GM19193 (cell line): ENCODE data around the gene RHBDL1.

Experiments used
- POLR2A ChIP-seq: IDR thresholded peaks from 4 replicates; pipeline ENCODE4 v1.6.1; 2011; ENCODE audit not compliant: insufficient read depth, insufficient read length; ENCODE audit errors: extremely low read depth

Gene RHBDL1

DNA sequence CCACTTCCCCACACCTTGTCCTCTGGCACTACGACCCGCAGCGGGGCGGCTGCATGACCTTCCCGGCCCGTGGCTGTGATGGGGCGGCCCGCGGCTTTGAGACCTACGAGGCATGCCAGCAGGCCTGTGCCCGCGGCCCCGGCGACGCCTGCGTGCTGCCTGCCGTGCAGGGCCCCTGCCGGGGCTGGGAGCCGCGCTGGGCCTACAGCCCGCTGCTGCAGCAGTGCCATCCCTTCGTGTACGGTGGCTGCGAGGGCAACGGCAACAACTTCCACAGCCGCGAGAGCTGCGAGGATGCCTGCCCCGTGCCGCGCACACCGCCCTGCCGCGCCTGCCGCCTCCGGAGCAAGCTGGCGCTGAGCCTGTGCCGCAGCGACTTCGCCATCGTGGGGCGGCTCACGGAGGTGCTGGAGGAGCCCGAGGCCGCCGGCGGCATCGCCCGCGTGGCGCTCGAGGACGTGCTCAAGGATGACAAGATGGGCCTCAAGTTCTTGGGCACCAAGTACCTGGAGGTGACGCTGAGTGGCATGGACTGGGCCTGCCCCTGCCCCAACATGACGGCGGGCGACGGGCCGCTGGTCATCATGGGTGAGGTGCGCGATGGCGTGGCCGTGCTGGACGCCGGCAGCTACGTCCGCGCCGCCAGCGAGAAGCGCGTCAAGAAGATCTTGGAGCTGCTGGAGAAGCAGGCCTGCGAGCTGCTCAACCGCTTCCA, 42.0 kb upstream of the RHBDL1 start:
- TF ChIP-seq POLR2A = no peak

DNA sequence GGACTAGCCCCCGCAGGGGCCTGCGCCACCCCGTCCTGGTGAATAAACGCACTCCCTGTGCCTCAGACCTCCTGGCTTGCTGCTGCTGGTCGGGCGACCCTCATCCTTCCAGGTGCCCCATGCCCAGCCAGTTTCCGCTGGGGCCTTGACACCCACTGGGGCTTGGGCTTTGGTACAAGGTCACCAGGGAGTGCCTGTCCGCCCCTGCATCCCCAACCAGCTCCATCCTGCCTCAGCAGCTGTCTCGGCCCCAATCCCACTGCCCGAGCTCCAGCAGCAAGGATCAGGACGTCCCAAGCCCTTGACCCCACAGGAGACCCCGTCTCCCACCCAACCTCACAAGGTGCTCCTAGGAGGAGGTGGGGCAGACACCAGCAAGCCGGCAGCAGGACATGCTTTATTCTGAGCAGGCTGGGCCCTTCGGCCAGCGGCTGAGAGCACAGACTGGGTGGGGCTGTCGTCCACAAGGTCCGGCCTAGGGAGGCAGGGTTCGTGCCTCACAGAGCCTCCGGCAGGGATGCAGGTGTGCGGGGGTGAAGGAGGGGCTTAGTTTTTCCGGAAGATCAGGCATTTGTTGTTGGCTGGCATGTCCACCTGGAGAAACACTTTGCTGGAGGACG, 41.3 kb upstream of the RHBDL1 start:
- no peak for TF ChIP-seq POLR2A

DNA sequence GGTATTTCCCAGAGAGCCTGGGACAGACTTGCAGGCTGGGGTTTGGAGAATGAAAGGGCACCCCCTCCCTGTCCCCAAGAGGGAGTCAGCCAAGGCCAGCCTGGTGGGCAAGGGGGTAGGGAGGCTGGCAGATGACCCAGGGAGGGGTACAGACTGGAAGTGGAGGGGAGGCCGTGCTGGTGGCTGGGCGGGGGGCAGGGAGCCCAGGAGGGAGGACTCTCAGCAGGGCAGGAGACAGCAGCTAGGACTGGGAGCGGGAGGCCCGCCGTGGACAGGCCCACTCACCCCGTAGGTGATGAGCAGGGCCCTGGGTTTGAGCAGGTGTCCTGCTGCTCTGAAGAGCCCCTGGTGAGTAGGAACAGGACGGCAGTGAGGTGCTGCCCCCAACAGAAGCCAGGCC, 40.5 kb upstream of the RHBDL1 start:
- no peak for TF ChIP-seq POLR2A

DNA sequence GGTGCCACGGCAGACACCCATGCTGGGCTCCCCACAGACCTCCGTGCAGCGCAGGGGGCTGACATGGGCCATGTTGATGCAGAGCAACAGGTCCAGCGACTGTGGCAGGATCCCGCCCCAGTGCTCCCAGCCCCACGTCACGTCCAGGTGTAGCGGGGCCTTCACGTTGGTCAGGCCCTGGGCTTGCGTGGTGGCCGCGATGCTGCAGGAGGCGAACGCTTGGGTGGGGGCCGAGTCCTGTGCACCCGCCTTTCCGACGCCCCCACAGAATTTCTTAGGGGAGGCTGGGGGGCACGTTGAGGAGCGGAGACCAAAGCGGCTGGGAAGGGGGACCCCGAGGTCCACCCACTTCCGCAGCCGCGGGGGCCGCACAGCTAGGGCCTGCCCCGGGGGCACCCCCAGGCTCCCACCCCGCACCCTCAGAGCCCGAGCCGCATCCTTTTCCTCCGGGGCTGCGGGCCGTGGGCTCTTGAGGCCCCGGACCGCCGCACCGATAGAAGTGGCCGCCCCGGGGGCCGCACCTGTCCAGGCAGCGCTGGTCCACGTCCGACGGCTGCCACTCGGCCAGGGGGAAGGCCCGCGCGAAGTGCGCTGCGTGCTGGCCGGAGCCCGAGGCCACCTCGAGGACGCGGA, 39.8 kb upstream of the RHBDL1 start:
- TF ChIP-seq POLR2A = no peak

DNA sequence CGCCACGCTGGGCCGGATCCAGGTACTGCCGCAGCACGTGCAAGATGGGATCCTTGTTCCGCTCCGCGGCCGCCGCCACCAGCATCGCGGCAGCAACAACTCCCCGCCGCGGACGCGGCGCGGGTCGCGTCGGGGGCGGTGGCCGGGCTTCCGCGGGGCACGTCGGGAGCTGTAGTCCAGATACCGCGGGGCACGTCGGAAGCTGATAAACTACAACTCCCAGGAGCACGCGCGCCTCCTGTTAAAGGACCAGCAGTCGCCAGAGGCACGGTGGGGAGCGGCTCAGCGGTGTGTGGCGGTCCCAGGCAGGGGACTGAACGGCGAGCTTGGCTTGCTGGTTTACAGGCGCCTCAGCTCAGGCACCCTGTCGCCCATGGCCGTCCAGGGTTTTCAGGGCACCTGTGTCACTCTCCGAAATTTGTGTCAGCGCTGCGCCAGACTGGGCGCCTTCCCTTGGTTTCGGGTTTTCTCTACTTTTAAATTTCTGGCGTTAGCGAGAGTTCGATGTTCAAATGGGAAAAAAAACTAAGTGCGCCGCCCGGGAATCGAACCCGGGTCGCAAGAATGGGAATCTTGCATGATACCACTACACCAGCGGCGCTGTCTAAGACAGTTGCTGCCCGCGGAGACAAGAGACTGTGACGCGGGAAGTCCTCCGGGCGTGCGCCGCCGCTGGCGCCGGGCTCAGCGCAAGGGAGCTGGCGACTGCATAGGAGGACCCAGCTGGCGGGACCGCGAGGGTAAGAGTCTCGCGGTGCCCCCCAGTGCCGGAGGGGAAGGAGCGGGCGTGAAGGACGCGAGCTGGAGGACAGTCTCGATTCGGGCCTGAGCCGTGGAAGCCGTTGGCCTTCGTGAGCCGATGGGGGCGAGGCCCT, 39.0 kb upstream of the RHBDL1 start, which contains the start of gene METTL26:
Gene METTL26 (minus strand): TSS at position 100 of the 875 bp plus-strand sequence. CDS start 15 bp downstream, at position 85.
- TF ChIP-seq POLR2A = peak; percentile 79

DNA sequence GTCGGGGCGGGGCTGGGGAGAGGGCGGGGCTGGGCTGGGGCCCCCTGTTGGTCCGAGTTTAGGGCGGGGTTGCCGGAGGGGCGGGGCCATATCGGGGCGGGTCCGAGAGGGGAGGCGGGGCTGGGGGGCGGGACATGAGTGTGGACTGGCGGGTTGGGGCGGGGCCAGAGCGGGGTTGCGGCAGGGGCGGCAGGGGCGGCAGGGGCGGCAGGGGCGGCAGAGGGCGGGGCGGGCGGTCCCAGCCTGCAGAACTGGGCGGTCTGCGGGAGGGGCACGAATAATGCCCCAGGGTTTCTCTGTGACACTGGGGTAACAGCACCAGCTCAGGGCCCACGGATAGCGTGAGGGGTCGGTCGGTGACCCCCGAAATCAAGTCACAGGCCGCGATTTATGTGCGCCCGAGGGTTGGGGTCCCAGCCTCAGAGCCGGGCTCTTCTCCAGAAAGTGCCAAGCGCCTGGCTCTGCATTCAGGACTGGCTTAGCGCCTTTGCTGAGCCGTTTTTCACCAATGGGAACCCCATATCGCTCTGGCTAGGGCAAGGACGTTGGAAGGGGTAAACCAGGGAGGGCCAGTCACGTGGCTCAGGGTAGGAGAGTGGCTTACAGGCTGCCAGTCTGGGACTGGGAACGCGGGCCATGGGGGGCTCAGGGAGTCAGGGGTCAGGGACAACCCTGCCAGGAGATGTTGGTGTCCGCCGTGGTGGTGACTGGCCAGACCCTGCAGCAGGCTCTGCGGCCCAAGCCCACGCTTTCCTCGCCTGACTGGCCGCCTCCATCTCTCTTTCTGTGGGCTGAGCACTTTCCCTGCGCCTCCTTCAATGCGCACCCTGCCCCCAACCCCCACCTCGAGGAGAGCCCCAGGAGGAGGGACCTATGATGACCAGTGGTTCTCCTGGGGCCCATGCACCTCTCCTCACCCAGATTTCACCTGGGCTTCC, 38.1 kb upstream of the RHBDL1 start:
- no peak for TF ChIP-seq POLR2A

DNA sequence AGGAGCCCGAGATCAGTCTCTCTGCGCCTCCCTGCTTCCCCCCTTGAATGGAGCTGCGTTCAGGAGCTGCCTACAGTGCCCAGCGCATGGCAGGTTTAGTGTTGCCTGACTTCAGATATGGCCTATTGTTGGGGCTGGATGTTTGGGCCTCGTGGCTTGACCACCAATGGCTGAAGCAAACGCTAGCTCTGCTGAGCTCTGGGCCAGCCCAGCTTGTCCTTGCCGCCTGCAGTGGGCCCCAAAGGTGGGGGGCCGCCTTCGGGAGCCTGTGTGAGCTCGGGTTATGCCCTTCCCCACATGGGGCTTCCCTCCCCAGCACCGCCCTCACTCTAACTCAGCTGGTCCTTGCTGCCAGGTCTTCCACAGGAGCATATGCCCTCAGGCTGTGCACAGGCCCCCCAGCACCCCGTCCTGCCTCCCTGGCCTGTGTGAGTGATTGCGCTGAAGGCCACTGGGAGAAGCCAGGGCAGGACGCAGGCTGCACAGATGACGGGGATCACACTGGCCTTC, 37.4 kb upstream of the RHBDL1 start:
- no peak for TF ChIP-seq POLR2A

DNA sequence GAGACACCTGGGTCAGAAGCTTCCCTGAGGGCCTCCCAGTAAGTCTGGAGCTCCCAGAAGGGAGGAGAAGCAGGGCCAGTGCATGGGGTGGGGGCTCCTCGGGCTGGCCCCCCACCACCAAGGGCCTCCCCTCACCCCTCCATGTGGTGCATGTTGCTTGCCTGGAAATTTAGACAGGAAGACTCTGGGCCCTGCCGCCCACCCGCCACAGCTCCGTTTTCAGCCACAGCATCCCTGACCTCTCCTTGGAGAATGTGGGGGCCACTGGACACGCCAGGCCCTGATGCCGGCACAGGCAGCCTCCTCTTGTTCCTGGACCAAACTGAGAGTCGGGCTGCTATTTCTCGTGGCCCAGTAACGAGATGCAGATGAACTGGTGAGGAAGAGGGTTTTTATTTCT, 36.6 kb upstream of the RHBDL1 start:
- TF ChIP-seq POLR2A = no peak

DNA sequence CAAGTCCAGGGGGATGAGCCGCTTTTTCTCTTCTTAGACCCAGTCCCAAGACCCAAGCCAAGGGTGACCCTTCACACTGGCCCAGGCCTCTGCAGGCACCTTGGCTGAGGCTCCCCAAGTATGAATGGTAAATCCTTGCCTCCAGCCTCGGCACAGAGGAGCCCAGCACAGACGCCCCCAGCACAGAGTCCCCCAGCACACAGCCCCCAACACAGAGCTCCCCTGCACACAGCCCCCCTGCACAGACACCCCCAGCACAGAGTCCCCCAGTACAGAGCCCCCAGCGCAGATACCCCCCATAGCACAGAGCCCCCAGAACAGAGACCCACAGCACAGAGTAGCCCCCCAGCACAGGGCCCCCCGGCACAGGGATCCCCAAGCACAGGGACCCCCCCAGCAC, 34.9 kb upstream of the RHBDL1 start:
- TF ChIP-seq POLR2A = no peak

DNA sequence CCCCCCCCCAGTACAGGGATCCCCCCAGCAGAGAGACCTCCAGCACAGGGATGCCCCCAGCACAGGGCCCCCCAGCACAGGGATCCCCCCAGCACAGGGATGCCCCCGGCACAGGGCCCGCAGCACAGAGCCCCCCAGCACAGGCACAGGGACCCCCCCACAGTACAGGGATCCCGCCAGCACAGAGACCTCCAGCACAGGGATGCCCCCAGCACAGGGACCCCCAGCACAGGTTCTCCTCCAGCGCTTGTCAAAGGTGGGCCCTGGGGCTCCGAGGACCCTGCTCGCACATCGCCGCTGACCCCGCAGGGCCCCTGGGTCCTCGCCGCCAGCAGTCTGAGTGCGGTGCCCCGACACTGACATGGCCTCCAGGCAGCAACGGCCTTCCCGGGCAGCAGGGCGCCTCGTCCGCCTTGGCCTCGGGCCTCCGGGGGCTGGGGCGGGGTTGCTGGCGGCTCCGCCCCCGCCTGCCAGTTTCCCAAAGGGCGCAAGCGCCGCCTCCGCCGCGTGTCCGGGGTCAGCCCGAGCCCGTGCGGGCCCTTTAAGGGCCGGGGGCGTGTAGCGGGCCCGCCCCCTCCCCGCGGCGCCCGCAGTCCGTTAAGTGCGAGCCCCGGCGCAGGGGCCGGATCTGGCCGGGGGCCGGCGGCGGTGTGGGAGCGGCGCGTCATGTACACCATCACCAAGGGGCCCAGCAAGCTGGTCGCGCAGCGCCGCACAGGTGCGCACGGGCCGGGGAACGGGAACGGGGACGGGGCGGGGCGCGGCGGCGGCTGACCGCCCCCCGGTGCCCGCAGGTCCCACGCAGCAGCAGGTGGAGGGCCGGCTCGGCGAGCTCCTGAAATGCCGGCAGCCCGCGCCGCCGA, 33.9 kb upstream of the RHBDL1 start, which contains the start of gene MCRIP2:
Gene MCRIP2 (plus strand): TSS at position 503 of the 863 bp plus-strand sequence. CDS start 164 bp downstream, at position 667.
- TF ChIP-seq POLR2A = peak; percentile 66

DNA sequence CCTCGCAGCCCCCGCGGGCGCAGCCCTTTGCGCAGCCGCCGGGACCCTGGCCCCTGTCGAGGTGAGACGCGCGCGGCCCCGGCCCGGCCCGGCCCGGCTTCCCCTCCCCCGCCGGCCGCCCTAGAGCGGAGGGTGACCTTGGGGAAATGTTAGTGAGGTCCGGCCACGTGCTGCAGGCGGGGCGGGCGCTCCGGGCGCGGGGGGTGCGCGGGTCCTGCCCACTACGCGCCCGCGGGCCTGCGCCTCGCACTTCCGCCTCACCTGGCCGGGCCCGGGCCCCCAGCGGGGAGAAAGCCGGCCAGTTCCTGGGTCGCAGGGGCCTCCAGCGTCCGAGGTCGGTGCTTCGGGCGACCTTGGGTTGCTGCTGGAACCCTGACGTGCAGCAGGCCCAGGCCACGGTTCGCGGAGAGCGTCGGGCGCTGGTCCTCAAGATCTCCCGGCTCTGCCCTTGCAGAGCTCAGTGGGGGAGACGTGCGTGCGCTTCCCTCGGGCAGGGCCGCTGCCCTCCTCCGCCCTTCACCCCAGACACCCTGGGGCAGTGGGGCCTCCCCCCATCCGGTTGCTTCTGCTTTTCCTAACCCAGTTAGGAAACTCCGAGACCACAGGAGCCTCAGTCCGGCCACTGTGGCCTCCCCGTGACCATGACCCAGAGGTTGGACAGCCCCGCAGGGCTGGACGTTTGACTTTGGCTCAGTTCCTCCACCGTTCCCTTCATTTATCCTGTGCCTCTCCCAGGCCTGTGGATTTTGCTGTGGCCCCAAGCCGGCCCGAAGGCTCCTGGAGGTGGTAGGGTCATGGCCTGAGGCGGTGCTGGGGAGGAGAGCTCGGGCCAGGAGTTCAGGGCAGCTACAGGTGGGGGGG, 33.1 kb upstream of the RHBDL1 start:
- TF ChIP-seq POLR2A = peak; percentile 22

DNA sequence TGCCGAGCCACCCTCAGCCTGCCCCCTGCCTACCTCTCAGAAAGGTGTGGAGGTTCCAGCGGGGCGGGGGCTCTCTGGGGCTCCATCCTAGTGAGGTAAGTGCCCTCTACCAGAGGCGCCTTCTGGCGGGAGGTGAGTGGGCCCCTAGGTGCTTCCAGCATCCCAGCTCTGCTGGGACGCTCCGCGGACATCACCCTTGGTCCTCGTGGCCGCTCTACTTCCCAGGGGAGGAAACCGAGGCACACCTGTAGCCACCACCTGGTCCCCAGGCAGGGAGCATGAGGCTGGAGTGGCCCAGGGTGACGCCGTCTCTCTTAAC, 32.5 kb upstream of the RHBDL1 start:
- no peak for TF ChIP-seq POLR2A
